Adipose tissue (tissue), 3 donors: ENCODE measurements around the gene CDK16. TPM values are rescaled to one million over a fixed set of nuclear protein-coding genes. Genes with fewer than 3 reads are reported as not detected.

Experiments used
- H3K27ac ChIP-seq: one replicate; pipeline ENCODE4 v1.5.1; 2013; ENCODE audit warnings: low read depth, low read length
- WGBS, 3 donors: extraction: QIAGEN DNeasy Blood & Tissue Kit; methylation state at CpG; one replicate each; pipeline ENCODE4 v1.1.7; 2013; 5-methylcytosine and 5-hydroxymethylcytosine counted together
- polyA plus RNA-seq, 3 donors: library from polyadenylated mRNA; stranded (reverse); fragments of 200-250 nt; gene quantifications; one replicate each; pipeline ENCODE4 v1.2.3, GENCODE V29; 2013
- donor health status: healthy with polysubstance abuse.
- donor health status: Bipolar disorder and iron deficiency.
- donor health status: healthy.

The CDK16 gene
- 10 to 100 TPM; 32.7 to 72.4 (median 47.0) TPM for polyA plus RNA-seq

DNA sequence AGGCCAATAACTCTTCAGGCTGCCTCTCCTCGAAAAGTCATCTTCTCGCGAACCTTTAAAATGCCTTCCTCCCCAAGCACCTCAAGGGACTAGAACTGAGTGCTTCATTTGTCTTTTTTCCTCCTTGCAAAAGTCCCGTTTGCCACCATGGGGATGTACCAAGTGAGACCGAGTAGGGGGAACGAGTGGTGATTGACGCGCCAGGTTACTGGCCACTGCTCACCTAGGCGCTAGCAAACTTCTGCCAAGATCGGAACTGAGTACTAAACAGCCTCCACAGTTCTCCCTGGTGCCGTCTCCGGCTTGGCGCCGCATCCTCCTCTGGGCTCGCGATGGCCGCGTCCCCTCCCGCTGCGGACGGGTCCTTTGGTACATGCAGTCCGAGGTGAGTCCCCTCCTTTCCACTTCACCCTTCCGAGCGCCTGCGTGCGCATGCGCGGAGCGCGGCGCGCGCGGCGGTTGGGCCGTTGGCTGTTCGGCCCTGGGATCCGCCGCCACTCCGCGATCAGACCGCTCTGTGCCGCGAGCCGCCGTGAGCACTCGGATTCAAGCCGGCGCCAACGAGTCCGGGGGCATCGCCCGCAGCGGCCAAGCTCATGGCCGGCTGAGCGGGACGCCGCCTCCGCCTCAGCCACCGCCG, at the start of gene CDK16:
Gene CDK16, plus strand, starts transcription at position 402 of the 640 bp plus-strand sequence. CDS start 4,877 bp downstream, outside the sequence.
- WGBS, 3 donors: 0 to 1% (median 0%) methylated on average over 28 to 61 of the region's 61 CpGs
- no peak within 1 kb of the TSS for H3K27ac ChIP-seq

DNA sequence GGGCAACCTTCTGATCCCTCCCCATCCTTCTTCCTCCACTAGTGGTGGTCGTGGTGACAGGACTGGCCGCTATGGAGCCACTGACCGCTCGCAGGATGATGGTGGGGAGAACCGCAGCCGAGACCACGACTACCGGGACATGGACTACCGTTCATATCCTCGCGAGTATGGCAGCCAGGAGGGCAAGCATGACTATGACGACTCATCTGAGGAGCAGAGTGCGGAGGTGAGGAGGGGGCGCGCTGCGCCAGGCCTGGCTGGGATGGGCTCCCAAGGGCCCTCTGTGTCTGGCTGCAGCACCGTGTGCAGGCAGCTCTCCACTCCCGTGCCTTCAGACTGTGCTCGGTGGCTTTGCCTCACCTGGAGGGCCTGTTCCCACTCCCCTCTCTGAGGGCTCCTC, 49.2 kb upstream of the CDK16 start:
- WGBS, 3 donors: 92 to 94% (median 92%) methylated on average over 14 to 19 of the region's 19 CpGs
- no peak overlapping the region for H3K27ac ChIP-seq

DNA sequence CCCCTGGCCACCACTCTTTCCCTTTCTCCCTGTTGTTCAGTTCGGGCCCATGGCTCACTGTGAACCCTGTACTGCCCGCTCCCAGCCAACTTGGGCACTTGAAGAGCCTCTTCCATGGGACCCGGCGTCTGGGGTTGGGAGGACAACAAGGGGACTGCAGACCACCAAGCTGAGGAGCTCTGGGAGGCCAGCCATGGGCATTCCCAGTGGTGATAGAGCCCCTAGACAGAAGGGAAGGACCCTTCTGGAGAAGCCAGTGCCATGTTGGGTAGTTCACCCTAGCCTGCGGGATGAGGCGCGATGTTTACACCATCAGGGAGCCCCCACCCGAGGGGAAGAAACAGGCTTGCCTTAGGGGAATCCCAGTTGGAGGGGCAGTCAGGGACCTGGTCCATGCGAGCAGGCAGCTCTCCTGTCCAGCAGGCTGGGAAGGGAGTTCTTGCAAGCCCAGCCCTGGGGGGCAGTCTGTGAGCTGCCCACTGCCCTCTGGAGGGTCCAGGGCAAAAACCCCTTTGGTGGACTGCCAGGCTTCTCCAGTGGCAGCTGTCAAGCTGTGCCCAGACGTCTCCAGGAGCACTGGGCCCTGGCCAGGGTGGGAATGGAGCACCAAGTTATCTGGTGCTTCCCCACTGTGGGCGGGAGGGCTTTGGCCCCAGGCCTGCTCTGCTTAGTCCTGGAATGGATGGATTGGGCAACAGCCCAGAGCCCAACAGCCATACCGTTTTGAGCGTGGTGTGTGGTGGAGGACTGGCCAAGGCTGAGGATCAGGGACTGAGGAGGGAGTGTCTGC, 48.6 kb upstream of the CDK16 start:
- no peak overlapping the region for H3K27ac ChIP-seq
- 72 to 85% (median 76%) methylated on average over 10 to 13 of the region's 13 CpGs for WGBS, 3 donors

DNA sequence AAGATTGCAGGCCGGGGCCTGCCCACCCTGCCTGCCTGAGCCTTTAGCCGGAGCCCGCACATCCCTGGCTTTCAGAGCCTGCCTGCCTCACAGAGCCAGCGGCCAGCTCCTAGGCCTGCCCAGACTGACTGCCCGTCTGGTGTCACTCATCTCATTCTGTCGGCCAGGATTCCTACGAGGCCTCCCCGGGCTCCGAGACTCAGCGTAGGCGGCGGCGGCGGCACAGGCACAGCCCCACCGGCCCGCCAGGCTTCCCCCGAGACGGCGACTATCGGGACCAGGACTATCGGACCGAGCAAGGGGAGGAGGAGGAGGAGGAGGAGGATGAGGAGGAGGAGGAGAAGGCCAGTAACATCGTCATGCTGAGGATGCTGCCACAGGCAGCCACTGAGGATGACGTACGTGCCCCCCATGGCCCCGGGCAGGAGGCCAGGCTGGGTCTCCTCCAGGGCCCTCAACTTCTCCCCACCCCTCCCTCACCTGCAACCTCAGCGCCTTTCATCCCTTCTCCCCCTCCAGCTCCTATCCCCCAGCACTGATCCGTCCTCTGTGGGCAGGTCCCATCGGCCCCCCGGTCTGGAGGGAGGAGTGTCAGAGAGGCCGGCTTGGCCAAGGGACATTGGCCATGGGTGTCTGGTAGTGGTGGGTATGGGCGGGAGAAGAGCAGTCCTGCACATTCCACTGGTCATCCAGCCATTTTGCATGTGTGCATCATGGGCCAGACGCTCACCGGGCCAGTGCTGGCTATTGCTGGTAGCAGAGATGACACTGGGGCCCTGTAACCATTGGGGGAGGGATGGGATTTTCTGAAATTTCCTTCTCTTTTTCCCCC, 47.4 kb upstream of the CDK16 start:
- 88 to 94% (median 91%) methylated on average over 24 to 34 of the region's 34 CpGs for WGBS, 3 donors
- H3K27ac ChIP-seq: no peak overlapping the region

DNA sequence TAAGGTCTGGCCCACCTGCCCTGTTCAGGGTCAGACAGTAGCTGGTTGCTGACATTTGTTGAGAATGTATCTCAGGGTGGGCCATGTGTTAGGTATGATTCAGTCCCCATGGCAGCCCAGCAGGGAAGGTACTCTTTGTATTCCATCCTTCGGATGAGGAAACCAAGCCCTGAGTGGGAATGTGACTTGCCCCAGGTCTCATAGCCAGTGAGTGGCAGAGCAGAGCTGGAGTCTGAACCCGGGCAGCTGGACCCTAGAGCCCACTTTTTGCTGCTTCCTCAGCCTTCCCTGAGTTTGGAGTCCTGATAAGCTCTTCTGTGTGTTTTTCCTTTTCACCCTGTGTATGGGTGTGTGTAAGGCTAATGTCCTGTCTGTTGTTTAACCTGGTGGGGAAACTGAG, 46.5 kb upstream of the CDK16 start:
- H3K27ac ChIP-seq: no peak overlapping the region
- WGBS, 3 donors: 77 to 97% (median 96%) methylated on average over 2 of the region's 2 CpGs

DNA sequence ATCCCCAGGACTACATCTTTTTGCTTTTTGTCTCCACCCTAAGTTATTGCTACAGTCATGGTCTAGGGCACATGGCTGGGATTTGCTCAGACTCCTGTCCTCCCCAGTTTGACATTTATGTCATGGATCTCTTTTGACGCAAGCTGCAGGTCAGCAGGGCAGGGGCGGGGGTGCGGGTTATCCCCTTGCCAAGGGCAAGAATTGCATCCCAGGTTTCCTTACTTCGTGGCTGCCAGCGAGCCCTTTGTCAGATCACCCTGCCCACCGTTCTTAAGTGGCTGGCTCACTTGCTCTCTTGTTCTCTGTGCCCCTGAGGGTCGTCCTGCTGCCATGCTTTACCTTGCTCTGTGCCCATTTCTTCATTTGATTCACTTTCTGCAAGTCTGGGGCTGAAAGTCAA, 45.9 kb upstream of the CDK16 start:
- WGBS, 3 donors: 82 to 97% (median 91%) methylated on average over 7 of the region's 7 CpGs
- H3K27ac ChIP-seq: no peak overlapping the region

DNA sequence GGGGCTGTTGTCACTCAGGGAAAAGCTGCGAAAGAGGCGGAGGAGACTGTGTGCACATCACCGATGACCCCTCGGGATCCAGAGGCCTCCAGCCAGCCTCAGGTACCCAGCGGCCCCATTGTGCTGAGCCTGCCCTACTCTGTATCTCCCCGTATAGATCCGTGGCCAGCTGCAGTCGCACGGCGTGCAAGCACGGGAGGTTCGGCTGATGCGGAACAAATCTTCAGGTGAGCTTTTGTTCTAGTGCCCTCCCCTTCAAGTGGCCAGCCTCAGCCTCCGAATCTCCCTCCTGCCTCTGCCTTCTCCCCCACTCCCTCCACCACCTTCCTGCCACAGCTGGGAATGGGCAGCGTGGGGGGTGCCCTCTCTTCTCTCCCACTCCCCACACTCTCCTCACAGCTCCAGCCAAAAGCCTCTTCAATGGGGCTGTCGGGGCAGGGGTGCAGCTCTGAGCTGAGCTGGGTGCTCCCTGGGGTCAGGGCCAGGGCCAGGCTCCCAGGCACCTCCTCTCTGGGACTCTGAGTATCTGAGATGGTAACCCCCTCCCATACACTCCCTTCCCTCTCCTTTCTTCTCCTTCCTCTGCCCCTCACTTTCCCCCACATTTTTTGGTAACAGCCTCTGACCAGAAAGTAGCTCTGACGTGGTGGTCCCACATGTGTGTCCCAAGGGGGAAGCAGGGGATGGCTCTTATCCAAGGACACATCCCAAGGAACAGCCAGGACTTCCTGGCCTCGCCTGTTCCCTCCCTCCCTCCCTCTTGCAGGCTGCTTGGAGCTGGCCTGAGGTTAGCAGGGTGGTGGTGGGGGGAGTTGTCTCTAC, 45.3 kb upstream of the CDK16 start:
- 80 to 86% (median 85%) methylated on average over 7 to 18 of the region's 18 CpGs for WGBS, 3 donors

DNA sequence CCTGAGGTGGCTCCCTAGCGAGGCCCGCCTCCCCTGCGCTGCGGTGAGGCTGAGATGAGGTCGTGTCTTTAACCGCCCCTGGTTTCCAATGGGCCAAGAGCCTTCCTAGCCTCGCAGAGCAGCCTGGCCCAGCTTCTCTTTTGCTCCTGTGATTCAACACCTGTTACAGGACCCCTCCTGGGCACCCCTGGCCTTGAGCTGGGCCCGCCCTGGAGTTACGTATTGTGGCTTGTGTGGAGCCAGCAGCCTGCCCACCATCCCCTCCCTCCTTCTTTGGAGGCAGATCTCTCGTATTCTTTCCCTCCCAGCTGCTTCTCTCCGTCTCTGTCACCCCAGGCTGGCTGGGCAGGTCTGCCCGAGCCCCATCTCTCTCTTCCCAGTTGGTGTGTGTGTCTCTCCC, 44.1 kb upstream of the CDK16 start:
- WGBS, 3 donors: 75 to 91% (median 80%) methylated on average over 4 to 12 of the region's 12 CpGs
- H3K27ac ChIP-seq: no peak overlapping the region

More for the DNA sequence above, 45.3 kb upstream of the CDK16 start:
- H3K27ac ChIP-seq: no peak overlapping the region

DNA sequence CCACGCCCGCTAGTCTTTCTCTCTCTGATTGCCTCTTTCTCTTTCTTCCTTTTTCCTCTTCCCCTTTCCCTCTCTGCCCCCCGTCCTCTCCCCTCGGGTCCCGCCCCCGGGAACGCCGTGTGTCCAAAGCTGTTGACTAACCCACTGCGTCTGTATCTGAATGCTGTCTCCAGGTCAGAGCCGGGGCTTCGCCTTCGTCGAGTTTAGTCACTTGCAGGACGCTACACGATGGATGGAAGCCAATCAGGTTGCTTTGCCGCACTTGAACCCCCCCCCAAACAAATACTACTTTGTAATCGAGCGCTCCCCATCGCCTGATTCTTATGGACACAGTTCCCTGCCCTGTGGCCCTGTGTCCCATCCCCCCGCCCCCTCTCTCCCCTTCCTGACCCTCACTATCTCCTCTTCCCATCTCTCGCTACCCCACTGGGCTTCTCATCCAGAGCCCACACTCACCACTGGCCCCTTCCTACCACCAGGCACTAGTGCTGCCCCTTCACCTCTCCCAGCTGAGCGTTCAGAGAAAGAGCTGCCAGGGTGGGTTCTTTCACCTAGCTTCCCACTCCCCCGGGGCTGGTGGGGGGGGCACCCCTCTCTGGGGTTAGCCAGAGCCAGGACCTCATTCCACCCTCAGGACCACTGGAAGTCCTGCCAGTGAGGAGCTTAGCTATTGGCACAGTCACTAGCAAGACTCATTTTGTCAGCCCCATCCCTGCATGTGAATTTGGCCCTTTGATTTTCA, 43.5 kb upstream of the CDK16 start:
- 82 to 92% (median 91%) methylated on average over 15 to 23 of the region's 23 CpGs for WGBS, 3 donors
- no peak overlapping the region for H3K27ac ChIP-seq

DNA sequence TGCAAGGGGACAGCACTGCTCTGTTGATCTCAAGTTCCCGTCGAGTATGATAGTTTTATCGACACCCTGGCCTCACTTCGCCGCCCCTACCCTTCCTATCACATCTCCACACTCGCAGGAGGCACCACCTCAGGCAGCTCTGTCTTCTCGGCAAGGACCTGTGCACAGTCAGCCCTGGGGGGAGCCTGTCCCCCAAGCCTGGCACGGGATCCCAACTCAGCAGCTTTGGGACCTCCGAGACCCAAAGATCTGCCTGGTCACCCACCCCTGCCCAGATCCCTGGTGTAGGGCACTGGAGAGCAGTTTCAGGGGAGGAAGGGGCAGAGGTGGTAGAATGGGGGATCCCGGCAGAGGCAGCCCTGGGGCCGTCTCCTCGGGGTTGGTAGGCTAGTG, 42.9 kb upstream of the CDK16 start:
- H3K27ac ChIP-seq: no peak overlapping the region
- WGBS, 3 donors: 87 to 97% (median 93%) methylated on average over 9 to 12 of the region's 12 CpGs

DNA sequence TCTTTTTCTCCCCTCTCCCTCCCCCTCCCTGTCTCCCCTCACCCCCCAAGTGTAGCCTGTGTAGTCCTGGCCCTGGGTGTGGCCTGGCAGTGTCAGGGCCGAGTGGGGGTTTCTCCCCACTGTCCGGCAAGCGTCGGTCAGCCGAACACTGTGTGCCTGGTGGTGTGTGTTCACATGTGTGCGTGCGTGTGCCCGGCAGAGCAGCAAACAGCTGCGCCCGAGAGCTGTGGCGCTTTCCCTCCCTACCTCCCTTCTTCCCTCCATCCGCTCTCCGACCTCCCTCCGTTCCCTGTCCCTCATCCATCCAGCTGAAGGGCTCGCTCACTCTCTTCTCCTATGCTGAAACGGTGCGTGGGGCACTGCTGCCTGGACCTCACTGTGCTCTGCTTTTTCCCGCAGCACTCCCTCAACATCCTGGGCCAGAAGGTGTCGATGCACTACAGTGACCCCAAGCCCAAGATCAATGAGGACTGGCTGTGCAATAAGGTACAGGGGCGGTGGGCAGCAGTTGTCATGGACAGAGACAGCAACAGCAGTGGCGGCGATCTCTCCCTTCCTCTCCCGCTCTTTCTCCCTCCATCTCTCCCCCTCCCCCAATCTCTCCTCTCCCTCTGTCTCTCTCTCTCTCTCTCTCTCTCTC, 42.3 kb upstream of the CDK16 start:
- no peak overlapping the region for H3K27ac ChIP-seq
- 79 to 94% (median 90%) methylated on average over 19 to 23 of the region's 23 CpGs for WGBS, 3 donors

DNA sequence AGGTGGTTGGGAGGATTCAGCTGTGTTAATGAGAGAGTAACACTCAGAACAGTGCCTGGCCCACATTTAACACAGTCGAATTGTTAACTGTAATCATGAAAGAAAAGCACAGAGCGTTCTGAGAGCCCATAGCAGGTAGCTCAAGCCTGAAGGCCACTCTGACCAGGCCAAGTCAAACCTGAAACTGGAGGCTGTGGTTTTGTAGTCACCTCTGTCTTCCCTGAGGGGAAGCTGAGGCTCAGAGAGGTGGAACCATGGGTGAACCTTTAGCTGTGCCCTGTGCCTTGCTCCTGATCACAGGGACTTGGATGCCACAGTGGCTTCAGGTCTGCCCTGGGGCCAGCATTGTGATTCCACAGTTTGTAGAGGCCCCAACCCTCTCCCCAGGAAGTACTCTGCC, 41.4 kb upstream of the CDK16 start:
- 47 to 100% (median 50%) methylated on average over 2 of the region's 2 CpGs for WGBS, 3 donors
- no peak overlapping the region for H3K27ac ChIP-seq

DNA sequence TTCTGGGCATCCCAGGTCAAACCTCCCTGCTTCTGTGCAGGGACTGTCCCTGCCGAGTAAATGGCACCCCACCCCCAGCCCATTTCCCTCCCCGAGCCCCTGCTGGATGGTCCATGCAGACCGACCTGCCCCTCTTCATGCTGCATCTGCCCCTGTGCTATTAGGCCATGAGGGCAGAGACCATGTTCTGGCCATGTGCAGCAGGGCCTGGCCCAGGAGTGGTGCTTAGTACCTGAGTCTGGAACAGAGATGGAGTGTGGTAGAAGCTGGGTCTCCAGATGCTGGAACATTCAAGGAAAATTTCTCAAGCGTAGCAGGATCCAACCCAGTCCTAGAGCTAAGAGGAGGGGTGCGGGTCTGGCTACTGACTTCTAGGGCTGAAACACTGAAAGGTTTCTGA, 40.1 kb upstream of the CDK16 start:
- WGBS, 3 donors: 87 to 90% (median 89%) methylated on average over 5 of the region's 5 CpGs
- H3K27ac ChIP-seq: no peak overlapping the region

DNA sequence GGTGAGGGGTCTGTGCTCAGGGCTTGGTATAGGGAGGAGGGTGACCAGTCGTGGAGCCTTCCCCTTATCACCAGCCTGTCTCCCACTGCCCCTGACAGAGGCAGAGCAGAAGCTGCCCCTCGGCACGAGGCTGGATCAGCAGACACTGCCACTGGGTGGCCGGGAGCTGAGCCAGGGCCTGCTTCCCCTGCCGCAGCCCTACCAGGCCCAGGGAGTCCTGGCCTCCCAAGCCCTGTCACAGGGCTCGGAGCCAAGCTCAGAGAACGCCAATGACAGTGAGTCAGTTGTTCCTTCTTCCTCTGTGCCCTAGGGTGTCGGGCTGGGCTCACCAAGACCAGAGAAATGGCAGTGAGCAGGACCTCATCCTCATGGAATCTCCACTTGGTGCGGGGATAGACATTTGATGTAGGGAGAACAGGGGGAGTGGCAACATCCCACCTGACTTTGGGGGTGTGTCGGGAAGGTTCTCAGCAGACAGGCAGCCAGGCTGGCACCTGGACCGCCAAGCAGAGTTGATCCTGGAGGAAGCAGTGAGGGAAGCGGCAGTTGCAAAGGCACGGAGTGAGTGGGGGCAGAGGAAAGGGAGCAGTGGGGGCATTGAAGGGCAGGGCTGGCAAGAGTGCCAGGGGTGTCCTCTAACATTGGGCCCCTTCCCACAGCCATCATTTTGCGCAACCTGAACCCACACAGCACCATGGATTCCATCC, 39.1 kb upstream of the CDK16 start:
- no peak overlapping the region for H3K27ac ChIP-seq
- WGBS, 3 donors: 64 to 76% (median 65%) methylated on average over 7 to 14 of the region's 14 CpGs

DNA sequence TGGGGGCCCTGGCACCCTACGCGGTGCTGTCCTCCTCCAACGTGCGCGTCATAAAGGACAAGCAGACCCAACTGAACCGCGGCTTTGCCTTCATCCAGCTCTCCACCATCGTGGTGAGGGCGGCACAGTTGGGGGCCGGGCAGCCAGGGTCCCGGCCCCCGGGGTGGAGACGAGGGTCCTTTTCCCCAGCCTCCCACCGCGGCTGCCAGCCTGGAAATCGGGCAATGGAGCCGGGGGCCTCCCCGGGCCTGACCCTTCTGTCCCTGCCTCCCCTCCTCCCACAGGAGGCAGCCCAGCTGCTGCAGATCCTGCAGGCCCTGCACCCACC, 38.6 kb upstream of the CDK16 start:
- WGBS, 3 donors: 91 to 93% (median 93%) methylated on average over 13 to 18 of the region's 18 CpGs
- no peak overlapping the region for H3K27ac ChIP-seq

DNA sequence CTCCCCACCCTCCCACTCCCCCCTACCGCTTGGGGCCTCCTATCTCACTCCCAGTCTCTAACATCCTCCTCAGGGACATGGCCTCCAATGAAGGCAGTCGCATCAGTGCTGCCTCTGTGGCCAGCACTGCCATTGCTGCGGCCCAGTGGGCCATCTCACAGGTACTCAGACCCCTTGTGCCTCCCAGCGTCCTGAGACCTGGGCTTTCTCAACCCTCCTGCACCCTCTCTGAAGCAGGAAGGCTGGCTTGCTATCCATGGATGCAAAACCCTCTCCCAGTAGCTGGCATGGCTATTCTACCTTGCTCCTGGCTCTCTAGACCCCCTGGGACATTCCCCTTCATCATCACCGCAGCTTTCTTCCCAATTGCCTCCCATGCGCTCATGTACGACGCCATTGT, 38.1 kb upstream of the CDK16 start:
- no peak overlapping the region for H3K27ac ChIP-seq
- WGBS, 3 donors: 87 to 100% (median 95%) methylated on average over 4 to 8 of the region's 8 CpGs

DNA sequence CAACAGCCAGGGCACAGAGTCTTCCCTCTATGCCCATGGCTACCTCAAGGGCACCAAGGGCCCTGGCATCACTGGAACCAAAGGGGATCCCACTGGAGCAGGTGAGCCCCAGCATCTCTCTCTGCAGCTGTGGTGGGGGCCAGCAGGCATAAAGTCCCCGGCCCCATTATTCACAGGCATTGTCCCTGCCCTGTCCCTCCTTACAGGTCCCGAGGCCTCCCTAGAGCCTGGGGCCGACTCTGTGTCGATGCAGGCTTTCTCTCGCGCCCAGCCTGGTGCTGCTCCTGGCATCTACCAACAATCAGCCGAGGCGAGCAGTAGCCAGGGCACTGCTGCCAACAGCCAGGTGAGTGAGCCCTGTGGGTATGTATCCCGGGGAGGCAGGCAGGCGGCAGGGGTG, 37.2 kb upstream of the CDK16 start:
- no peak overlapping the region for H3K27ac ChIP-seq
- WGBS, 3 donors: 91 to 98% (median 95%) methylated on average over 10 of the region's 10 CpGs
